Stimulated activated CD4-positive, alpha-beta T cell treated with anti-CD3 and anti-CD28 coated beads, Interleukin-1b, Interleukin-23, amount 100 ng/mL, for 48 hours (primary cell): ENCODE data around the gene TMEM176B.
"Not testable (repeated sequence)": the region's sequence is repeated elsewhere in the genome, so short reads cannot be mapped to it uniquely, and the experiment has no call there.

Experiments used
- DNase-seq: peaks from one replicate; pipeline ENCODE4 v3.0.0-alpha.2; 2020

Gene TMEM176B

DNA sequence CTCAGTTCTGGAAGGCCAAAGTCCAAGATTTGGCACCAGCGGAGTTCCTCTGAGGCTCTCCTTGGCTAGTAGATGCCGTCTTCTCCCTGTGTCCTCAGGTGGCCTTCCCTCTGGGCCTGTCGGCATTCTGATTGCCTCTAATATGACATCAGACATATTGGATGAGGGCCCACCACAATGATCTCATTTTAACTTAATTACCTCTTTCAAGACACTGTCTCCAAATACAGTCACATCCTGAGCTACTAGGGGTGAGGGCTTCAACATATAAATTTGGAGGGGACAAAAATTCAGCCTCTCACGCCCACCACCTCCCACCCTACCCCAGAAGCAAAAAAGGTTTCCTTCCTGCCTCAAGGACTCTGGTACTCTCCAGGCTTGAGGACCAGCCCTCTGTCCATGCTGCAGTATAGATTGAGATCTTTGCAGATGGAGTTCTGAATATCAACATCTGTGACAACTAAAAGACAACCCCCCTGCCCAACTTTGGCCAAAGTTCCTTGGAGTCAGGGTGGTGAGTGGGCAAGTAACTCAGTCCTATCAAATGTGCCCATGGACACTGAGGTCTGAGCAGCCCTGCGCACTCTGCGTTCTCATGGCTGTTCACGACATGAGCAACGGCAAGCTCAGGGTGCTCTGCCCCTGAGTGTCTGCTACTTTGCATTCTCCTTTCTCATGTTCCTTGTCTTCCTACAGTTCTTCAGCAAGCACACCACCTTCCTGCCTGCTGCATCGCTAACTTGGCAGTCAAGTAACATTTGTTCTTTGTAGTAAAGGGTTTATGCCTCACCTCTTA lies 11.5 kb downstream of the TMEM176B start:
- DNase-seq = no peak

DNA sequence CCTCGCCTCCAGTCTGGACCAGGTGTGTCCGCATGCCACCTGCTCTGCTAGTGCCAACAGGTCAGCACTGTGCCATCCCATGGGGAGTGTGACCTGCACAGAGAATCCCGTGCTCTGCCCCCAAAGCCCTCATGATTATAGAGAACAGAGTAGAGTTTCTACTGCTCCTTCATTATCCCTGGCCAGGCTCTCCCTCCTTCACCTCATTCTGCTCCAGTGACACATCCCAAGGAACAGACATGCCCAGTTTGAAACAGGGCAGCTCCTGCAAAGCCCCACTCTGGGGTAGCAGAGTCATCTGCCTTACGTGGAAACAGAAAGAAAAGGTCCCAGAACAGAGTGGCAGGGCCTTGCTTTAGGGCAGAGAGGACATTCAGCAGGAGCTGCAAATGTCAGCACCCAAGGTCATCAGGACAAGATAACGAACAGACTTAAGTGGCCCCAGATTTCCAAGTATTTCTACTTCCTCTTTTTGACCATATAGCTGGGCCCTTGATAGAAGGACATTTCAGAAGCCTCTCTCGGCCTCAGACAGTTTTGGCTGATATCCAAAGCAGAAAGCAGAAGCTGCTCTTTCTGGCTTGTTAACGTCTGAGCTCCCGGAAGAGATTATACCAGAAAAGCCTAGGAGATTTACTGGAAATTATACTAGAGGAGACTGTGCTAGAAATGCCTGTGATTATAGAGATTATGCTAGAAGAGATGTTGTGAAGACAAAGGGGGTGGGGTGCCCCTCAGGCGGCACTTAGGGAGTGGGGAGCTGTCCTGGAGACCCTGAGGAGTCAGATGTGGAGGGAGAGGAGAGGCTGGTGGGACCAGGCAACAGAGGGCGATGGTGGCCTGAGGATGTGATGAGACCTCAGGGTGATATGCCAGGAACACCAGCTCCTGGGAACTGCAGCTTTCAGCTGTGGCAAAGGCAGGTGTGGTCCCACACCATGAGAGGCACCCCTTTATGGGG lies 12.6 kb downstream of the TMEM176B start:
- DNase-seq = no peak

DNA sequence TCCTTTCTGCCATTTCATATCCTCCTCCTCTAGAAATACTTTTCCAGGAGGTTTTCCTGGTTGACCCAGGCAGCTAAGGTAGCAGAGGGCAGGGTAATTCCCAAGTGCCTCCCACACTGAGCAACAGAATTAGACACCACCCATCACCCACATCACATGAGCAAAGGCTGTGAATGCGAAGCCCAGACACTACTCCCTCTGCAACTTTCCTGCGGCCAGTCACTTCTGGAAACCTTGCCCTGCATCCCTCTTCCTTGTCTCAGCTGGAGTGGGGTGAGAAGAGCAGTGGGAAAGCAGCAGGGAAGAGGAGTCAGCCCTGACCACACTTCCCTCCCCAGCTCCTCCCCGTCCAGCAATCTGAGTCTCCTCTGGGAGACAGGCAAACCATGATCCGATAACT lies 15.2 kb downstream of the TMEM176B start:
- DNase-seq = no peak

DNA sequence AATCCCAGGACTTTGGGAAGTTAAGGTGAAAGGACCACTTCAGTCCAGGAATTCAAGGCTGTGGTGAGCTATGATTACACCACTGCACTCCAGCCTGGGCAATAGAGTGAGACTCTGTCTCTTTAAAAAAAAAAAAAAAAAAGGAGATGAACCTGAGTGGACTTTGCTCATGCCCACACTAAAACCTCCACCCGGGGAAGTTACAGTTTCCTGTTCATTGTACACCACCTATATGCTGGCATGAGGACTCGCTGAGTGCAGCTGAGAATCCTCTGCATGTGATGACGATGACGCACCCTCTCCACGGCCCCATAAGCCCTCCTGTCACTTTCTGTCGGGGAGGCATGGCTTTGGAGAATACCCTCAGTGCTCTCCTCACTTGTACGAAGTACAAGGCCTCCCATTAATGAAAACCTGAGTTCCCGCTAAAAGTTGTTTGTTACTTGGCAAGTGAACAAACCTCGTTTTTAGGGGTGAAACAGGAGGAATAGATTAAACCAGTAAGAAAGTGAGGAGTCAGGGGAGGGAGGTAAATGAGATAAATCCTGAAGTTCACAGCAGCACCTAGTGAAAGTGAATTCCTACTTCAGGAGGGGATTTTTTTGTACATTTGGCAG lies 15.9 kb downstream of the TMEM176B start:
- DNase-seq = no peak

DNA sequence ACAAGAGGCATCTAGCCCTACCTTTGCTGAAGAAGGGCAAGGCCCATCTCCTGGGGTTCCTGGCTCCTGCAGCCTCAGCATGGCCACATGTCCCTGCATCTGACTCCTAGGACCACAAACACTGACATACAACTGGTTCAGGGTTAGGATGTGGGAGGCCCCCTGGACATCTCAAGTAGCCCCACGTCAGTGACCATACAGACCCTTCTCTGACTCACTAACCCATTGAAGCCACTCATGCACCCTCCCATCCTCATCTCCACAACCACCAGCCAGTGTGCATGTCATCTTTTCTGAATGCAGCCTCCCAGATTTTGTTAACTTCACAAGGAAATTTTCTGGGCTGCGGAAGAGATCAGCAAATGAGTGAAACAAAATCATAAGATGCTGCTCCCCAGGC lies 18.2 kb downstream of the TMEM176B start:
- no peak for DNase-seq

DNA sequence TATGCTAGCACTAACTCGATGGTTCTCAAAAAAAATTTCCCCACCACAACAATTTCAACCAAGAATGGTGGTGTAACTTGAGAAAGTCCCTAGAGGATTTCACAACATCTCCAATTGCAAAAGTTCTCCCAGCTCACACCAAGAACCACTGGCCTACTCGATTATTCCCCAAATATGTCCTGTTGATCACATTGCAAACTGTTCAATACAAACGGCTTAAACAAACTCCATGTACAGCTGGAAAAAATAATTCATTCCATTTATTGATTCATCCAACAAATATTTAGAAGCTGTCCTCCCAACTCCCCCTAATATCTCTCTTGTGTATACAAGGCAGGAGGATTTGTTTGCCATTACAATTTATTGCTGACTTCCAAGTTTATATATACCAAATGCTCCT lies 19.1 kb downstream of the TMEM176B start:
- no peak for DNase-seq

DNA sequence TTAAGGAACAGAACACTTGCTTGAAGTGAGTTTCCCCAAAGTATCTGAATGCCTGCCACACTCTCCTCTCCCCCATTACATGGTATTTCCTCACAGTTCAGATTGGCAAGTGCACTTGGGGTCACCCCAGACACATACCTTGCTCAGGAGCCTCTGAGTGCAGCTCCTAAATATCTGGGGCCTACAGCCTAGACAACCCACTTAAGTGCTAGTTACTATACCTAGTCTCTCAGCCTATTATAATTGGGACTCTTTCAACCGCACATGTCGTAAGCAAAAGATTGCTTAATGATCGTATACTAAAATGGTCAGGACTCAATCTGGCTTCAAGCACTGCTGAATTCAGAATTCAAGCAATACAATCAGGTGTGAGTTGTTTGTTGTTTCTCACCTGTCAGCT lies 19.9 kb downstream of the TMEM176B start:
- no peak for DNase-seq

DNA sequence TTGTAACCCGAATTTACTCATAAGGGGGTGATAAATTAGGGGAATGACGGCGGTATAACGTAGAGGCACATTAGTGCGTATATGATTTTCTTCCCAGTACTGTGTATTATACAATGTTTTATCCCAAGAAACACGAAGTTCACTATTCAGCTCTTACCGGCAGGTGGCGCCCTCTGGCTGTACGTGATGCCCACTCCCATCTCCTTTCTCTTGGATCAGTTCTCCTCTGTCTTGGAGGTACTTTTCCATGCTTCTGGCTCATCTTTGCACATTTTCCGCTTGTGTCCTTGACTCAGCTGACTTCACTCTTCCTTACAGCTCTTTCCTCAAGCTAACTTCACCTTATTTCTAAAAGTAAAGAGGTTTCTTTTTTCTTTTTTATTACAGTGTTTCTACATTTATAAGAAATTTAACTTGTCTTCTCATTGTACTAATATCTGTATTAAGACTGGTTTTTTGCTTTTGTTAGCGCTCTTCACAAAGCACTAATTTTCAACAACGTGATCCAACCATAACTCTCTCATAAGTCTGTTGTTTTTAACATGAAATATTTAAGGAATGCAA lies 21.3 kb downstream of the TMEM176B start:
- DNase-seq = peak; percentile 70

DNA sequence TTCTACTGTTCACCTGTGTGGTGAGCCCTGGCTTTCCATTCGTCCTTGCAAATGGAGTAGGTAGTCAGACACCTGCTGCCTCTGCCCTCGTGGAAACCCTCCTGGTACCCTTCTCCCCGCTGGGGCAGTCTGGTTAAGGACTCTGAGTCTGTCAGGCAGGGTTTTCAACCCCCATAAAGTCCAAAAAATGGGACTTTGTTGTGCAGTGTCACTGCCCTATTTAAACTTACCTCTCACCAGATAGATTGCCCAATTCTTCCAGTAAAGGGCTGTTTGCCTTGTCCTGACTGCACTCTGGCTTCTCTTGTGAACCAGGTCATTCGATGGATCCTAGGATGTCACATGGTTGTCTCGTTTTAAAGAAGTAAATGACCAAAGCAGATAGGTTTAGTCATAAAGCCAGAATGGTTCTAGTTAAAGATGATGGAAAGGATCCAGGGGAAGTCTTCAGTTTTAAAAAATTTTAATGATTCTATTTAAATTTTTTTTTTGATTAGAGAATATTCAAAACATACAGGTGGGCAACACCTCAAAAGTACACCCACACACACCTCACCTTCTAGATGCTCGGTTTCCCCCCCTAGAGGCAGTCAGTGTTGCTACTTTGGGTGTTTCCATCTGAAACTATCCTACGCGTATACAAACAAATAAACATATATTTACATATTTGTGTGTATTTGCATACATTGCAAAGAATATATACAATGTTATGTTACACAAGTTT lies 22.0 kb downstream of the TMEM176B start:
- DNase-seq = no peak

DNA sequence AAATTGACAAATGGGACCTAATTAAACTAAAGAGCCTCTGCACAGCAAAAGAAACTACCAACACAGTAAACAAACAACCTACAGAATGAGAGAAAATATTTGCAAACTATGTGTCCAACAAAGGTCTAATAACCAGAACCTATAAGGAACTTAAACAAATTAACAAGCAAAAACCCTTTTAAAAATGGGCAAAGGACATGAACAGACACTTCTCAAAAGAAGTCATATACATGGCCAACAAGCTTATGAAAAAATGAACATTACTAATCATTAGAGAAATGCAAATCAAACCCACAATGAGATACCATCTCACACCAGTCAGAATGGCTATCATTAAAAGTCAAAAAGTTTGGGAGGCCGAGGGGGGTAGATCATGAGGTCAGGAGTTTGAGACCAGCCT lies 26.0 kb downstream of the TMEM176B start:
- not testable (repeated sequence) for DNase-seq

DNA sequence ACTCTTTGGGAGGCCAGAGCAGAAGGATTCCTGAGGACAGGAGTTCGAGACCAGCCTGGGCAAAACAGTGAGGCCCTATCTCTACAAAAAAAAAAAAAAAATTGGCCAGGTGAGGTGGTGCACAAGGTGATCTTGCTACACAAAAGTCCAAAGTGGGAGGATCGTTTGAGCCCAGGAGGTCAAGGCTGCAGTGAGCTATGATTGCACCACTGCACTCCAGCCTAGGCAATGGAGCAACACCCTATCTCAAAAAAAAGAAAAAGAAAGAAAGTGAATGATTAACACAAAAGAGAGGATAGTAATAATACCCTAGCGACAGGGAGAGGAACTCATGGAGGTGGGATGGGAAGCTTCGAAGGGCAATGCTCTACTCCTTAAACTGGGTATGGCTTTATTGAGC lies 30.4 kb downstream of the TMEM176B start:
- no peak for DNase-seq

DNA sequence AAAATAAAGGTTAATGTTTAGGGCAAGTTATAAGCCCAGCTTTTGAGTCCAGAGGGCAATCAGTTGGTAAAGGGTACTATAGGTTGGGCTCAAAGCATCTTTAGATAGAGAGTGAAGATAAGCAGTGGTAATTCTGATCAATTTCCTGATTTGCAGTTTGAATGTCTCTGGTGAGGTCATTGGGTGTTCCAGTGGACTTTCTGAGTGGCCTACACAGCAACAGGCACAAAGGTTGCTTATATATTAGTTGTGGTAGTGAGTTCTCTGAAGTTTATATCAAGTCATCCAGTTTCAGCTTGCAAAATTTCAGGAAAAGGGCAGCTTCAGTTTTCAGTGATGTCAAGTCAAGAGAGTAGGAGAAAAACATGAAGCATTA lies 33.8 kb downstream of the TMEM176B start:
- DNase-seq = no peak

DNA sequence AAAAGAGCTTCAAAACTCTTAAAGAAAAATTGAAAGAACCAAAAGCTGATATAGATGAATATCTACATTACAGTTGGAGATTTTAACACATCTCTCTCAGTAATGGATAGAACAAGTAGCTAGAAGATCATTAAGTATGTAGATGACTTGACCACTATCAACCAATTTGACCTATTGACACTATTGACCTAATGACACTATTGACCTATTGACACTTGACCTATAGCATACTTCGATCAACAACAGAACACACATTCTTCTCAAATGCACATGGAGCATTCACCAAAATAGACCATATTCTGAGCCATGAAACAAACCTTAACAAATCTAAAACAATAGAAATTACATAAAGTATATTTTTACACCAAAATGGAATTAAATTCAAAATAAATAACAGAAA lies 40.7 kb downstream of the TMEM176B start:
- no peak for DNase-seq

DNA sequence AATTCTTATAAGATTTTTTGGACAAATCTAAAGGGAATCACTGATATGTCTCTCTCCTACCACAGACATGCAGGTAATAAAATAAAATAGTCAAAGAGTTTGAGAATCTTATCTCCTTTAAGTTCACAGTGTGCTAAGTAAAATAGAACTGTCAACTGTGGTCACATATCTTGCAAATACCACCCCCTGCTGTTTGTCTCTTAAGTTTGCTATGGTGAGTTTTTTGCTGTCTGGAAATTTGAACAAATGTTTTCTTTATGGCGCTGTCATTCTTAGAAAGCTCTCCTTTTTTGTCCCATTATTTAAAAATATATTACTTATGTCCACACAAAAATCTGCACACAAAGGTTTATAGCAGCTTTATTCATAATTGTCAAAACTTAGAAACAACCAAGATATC lies 43.3 kb downstream of the TMEM176B start:
- no peak for DNase-seq

DNA sequence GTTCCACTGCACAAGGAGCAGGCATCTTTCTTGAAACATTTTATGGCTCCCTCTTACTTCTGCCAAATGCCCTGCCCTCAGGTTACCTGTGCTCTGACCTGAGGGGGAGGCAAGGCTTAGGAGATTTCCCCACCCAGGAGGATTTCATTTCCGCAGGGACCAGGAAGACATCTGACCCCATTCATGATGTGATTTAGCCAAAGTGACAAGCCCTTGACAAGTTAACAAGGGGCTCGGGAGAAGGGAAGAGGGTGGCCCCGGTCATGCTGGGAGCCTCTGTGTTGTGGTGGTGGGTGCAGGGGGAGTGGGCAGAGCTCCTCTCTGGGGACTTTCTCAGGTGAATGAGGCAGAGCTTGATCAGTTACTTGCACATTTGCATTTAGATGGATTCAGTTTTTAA lies 44.0 kb downstream of the TMEM176B start:
- no peak for DNase-seq

DNA sequence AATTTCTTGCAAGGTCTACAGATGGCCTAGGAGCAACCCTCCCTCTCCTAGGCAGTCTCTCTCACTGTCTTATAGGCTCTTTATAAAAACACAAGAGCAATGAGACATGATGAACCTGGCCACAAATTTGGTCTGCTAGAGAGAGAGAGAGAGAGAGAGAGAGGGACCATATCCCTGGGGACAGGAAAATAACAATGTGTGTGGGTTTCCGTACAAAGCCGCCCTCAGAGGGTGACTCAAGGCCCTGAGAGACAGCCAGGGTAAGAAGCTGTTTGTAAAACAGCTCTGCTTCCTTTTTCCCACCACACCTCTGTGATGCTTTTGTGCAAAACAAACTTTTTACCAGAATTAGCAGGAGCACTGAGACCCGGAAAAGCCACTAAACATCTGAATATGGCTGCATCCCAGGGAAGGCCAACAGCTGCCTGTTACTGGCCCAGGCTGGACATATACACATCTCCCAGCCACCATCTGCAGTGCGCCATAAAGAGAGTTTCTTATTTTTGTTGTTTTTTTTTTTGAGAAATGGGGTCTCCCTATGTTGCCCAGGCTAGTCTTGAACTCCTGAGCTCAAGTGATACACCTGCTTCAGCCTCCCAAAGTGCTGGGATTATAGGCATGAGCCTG lies 44.6 kb downstream of the TMEM176B start:
- DNase-seq = peak; percentile 77

DNA sequence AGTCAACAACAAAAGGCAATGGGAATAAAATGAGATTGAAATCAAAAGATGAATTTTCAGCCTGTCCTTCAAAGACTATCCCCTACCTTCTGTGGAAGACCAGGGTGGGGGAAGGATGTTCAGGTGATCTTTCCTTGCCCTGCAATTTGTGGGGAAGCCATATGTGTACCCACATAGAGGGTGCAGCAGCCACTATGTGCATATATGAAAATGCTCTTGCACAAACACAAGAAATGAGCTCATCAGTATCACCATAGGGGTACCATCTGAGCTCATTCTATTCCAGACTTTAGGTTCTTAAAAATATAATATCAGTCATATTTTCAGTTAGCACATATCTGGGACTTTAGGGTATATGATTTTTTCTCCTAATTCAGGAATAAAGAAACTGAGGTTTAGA lies 45.2 kb downstream of the TMEM176B start:
- no peak for DNase-seq

DNA sequence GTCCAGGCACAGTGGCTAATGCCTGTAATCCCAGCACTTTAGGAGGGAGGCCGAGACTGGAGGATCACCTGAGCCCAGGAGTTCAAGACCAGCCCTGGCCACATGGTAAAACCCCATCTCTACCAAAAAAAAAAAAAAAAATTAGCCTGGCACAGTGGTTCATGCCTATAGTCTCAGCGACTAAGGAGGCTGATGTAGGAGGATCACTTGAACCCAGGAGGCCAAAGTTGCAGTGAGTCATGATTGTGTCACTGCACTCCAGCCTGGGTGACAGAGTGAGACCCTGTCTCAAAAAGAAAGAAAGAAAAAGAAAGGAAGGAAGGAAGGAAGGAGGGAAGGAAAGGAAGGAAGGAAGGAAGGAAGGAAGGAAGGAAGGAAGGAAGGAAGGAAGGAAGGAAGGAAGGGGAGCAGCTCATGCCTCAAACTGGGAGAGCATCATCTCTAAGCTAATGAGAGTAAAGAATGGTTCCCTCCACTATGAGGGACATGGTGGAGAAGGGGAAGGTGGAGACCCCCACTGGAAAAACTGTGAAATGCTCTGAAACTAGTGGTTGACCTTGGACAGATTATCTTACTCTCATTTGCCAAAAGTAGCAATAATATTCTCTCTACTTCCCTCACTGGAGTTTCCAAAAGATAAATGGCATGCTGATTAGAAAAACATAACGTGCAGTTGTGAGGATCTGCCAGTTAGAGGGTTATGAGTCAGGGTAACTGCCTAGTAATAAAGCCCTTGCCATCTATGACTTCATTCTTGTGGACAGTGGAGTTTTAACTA lies 46.1 kb downstream of the TMEM176B start:
- DNase-seq = no peak

DNA sequence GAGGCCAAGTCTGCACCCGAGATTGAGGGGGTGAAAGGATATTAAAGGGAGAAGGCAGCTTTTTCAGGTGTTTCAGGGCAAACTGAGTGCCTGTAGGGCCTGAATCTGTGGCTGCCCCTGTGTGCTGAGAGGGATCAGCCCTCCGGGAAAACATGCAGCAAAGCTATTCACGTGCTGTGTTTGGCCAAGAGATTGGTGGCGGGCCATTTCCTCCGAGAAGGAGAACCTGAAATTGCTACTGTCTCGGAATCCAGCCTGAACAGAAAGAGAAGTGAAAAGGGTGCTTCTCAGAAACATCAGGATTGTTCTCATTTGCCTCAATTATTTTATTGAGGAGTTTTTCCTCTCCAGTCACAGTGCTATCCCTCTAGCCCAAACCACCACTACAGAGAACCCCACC lies 46.9 kb downstream of the TMEM176B start:
- DNase-seq = no peak

DNA sequence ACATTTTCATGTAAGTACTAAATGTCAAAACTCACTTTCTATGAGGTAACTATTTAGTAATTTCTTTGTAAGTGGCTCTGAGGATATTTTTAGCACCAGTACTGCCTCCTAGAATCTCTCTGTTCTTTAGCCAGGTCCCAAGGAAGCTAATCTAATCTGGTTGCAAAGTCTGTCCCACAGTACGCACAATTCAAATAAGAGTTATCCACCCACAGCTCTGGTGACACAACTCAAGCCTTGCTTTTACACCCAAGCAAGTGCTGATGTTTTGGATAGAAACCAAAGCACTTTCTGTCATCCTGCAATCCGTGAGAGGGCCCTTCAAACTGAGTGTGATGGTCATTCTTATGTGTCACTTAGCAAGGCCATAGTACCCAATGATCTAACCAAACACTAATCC lies 48.5 kb downstream of the TMEM176B start:
- no peak for DNase-seq

DNA sequence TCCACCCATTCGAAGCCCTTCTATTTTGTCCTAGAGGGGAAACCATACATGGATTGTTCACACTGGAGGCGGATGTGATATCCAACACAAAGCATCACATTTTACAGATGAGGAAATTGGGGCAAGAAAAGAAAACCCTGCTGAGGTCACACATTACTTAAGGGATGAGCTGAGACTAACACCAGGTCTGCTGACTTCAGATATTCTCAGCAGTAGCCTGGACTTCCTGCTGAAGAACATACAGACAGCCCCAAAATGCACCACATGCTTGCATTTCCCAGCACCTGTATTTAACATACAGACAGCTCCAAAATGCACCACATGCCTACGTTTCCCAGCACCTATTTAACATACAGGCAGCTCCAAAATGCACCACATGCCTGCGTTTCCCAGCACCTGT lies 51.8 kb downstream of the TMEM176B start:
- DNase-seq = no peak
